GM19025 (cell line): ENCODE data around the gene RAD21L1.

Experiments
- ATAC-seq: cut with Tn5 transposase; IDR thresholded peaks from one replicate; pipeline ENCODE4 v1.9.1; 2021; ENCODE audit warnings: mild to moderate bottlenecking, low read depth, moderate library complexity; ENCODE audit not compliant: unreplicated experiment

Gene RAD21L1

GRCh38 chr20:1291191-1291741, 65.4 kb downstream of the RAD21L1 start:
- ATAC-seq: no peak

- ATAC-seq: no peak
These were observed 66.8 kb downstream of the RAD21L1 start for GRCh38 chr20:1292620-1293019.

GRCh38 chr20:1293641-1294379, 68.0 kb downstream of the RAD21L1 start:
- no peak for ATAC-seq

- ATAC-seq: no peak
These were observed 68.7 kb downstream of the RAD21L1 start for GRCh38 chr20:1294497-1294896.

- no peak for ATAC-seq
These were observed 69.6 kb downstream of the RAD21L1 start for GRCh38 chr20:1295276-1295930.

GRCh38 chr20:1296117-1296610, 70.3 kb downstream of the RAD21L1 start:
- ATAC-seq: no peak

GRCh38 chr20:1296922-1297321, 71.1 kb downstream of the RAD21L1 start:
- no peak for ATAC-seq

- no peak for ATAC-seq
These were observed 71.6 kb downstream of the RAD21L1 start for GRCh38 chr20:1297486-1297885.

- ATAC-seq: no peak
These were observed 72.3 kb downstream of the RAD21L1 start for GRCh38 chr20:1298166-1298565.

GRCh38 chr20:1298888-1299511, 73.2 kb downstream of the RAD21L1 start:
- no peak for ATAC-seq

- no peak for ATAC-seq
These were observed 73.7 kb downstream of the RAD21L1 start for GRCh38 chr20:1299522-1299921.

GRCh38 chr20:1300083-1300840, 74.4 kb downstream of the RAD21L1 start:
- no peak for ATAC-seq

- no peak for ATAC-seq
These were observed 75.2 kb downstream of the RAD21L1 start for GRCh38 chr20:1301031-1301529.

- ATAC-seq: no peak
These were observed 77.1 kb downstream of the RAD21L1 start for GRCh38 chr20:1302685-1303541.

- no peak for ATAC-seq
These were observed 79.1 kb downstream of the RAD21L1 start for GRCh38 chr20:1304710-1305515.
